GM18868 (cell line): ENCODE measurements around the gene ARFRP1.
A peak's percentile ranks its signal among the peaks of the same experiment; 100 is the strongest.

Experiments used
- ATAC-seq: cut with Tn5 transposase; IDR thresholded peaks from one replicate; pipeline ENCODE4 v1.9.1; 2021; ENCODE audit warnings: mild to moderate bottlenecking, moderate library complexity; ENCODE audit not compliant: unreplicated experiment

Gene ARFRP1

GRCh38 chr20:63744158-63744557, 36.4 kb upstream of the ARFRP1 start:
- ATAC-seq: no peak

- no peak for ATAC-seq
Measured at GRCh38 chr20:63743210-63743970, 35.6 kb upstream of the ARFRP1 start.

GRCh38 chr20:63742381-63743024, 34.7 kb upstream of the ARFRP1 start:
- no peak for ATAC-seq

GRCh38 chr20:63741676-63742380, 34.1 kb upstream of the ARFRP1 start:
- no peak for ATAC-seq

- no peak for ATAC-seq
Measured at GRCh38 chr20:63741354-63741675, 33.5 kb upstream of the ARFRP1 start.

- ATAC-seq: no peak
Measured at GRCh38 chr20:63740627-63741353, 33.0 kb upstream of the ARFRP1 start.

DNA sequence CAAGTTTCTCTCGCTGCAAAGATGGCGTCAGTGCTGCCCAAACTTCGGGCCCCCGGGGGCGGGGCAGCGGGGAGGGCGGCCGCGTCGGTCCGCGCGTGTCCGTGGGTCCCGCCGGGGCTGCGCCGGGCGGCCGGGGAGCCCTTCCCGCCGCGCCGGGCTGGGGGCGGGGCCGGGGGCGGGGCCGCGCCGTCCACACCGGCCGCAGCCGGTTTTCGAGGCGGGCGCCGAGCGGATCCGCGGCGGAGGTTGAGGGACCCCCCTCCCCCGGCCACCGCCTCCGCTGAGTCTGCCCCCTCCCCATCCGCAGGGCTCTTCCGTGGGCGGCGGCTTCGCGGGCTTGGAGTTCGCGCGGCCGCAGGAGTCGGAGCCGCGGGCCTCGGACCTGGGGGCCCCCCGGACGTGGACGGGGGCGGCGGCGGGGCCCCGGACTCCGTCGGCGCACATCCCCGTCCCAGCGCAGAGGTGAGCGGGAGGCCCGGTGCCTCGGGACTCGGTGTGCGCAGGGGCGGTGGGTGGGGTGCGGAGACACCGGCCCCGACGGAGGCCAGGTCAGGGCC, 32.4 kb upstream of the ARFRP1 start:
- ATAC-seq: no peak

DNA sequence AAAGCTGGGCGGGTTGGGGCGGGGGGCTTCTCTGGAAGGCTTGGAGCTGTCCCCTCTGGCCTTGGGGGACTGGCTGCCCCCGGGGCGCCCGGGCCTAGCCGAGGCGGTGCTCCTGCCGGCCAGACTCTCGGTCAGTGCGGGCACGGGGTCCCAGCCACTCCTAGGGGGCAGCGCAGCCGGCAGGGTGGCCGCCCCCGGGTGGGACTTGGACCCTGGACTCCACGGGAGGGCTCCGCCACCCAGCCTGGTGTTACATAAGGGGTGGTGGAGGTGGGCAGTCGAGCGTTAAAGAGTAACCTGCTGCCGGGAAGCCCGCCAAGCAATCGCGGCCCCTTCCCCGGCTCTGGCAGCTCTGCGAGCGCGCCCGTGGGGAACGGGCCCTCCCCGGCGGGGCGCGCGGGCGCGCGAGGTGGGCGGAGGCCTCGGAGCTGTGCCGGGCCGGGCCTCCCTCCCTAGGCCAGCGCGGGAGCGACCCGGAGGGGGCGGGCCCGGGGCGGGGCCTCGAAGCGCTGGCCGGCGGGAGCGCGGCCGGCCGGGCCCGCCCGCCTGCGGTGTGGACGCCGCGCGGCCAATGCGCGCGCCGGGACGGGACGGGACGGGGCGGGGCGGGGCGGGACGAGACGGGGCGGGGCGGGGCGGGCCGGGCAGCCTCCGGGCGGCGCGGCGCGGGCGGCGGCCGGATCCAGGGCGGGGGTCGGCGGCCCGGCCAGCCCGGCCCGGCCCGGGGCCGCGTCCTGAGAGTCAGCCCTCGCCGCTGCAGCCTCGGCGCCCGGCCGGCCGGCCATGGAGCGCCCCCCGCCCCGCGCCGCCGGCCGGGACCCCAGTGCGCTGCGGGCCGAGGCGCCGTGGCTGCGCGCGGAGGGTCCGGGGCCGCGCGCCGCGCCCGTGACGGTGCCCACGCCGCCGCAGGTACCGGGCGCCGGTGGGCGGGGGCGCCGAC, 31.6 kb upstream of the ARFRP1 start, which contains the start of gene SLC2A4RG:
TSS of gene SLC2A4RG (plus strand) at position 647 of the 940 bp plus-strand sequence. CDS start at position 784, 137 bp downstream.
- peak; percentile 45 for ATAC-seq

DNA sequence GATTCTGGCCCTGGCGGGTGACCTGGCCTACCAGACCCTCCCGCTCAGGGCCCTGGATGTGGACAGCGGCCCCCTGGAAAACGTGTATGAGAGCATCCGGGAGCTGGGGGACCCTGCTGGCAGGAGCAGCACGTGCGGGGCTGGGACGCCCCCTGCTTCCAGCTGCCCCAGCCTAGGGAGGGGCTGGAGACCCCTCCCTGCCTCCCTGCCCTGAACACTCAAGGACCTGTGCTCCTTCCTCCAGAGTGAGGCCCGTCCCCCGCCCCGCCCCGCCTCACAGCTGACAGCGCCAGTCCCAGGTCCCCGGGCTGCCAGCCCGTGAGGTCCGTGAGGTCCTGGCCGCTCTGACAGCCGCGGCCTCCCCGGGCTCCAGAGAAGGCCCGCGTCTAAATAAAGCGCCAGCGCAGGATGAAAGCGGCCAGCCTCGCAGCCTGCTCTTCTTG, 30.9 kb upstream of the ARFRP1 start:
- no peak for ATAC-seq

GRCh38 chr20:63737945-63738686, 30.3 kb upstream of the ARFRP1 start:
- no peak for ATAC-seq

DNA sequence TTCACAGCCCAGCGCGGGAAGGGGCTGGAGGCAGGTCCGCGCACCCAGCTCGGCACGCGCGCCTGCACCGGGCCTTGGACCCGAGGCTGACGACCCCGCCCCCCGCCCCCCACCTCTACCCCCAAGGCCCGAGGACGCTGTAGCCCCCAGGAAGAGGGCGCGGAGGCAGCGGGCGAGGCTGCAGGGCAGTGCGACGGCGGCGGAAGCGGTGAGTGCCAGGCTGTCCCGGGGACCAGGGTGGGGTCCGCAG, 29.8 kb upstream of the ARFRP1 start:
- ATAC-seq: no peak

DNA sequence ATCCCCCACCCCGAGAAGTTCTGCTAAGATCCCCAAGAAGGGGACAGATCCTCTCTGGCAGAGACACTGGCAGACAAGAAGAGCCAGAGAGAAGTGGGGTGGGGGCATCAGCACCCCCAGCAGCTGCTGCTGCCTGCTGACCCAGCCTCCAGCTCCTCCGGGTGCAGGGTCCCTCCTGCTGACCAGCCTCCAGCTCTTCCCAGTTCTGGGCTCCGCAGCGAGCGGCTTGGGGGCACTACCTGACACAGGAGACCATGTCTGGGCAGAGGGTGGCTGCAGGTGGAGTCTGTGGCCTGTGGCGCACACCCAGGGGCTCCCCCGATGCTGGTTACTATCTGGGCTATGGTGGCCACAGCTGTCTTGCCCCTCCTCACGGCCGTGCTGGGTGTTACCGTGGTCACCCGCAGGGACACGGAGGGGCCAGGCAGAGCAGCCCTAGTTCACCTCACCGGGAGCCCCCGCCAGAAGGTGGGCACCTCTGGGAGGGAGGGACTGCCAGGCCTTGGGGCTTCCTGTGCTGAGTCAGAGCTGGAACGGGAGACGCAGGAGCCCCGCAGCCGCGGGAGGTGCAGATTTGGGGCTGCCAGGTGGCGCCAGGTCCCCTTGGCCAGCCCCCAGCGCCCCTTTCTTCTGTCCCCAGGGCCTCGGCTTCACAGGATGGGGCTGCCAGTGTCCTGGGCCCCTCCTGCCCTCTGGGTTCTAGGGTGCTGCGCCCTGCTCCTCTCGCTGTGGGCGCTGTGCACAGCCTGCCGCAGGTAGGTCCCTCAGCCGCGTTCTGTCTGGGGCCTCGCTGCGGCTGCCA, 29.3 kb upstream of the ARFRP1 start:
- ATAC-seq: no peak

DNA sequence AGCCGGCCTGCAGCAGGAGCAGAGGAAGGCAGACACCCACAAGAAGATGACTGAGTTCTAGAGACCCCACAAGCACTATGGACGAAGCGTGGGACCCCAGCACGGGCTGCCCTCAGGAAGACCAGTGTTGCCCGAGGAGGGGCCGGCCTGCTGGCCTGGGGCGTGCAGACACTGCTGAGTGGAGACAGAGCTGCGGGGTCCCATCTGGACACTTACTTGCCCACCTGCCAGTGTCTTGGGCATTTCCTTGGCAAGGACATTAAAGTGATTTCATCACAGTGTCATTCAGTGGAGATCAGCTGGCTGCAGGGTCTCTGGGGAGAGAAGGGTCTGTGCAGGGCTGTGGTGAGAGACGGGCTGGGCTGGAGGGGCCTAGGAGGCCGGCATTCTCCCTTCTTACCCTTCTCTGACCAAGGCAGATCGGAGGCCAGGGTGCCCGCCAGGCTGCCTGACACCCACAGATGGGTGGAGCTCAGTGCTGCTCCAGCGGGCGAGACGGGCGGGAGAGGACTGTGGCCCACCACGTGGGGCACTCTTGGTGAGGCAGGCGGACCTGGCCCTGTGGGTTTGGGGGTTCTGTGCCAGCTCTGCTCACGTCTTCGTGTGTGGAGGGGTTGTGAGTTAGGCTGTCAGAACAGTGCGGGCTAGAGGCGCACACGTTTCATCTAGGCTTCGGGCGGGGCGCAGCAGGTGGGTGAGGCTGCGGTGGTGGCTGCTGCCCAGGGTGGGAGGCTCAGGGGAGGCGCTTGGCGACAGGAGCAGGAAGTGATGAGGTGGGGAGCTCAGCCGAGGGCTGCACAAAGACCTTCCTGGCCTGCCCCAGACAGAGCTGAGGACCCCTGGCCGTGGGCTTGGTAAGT, 28.3 kb upstream of the ARFRP1 start, which contains the start of gene LIME1:
TSS of gene LIME1 (plus strand) at position 806 of the 860 bp plus-strand sequence. CDS start 886 bp downstream, outside the sequence.
- ATAC-seq: no peak

- ATAC-seq: no peak
Measured at GRCh38 chr20:63734946-63735858, 27.4 kb upstream of the ARFRP1 start.

- no peak for ATAC-seq
Measured at GRCh38 chr20:63734111-63734945, 26.6 kb upstream of the ARFRP1 start.
